HG03060 (cell line): Measurements from ENCODE around the gene SCMH1.
"Not testable (repeated sequence)": the region's sequence is repeated elsewhere in the genome, so short reads cannot be mapped to it uniquely, and the experiment has no call there.

Experiments
- ATAC-seq: cut with Tn5 transposase; IDR thresholded peaks from one replicate; pipeline ENCODE4 v1.9.1; 2021; ENCODE audit warnings: low read depth, moderate number of reproducible peaks; ENCODE audit not compliant: unreplicated experiment

SCMH1 gene

DNA sequence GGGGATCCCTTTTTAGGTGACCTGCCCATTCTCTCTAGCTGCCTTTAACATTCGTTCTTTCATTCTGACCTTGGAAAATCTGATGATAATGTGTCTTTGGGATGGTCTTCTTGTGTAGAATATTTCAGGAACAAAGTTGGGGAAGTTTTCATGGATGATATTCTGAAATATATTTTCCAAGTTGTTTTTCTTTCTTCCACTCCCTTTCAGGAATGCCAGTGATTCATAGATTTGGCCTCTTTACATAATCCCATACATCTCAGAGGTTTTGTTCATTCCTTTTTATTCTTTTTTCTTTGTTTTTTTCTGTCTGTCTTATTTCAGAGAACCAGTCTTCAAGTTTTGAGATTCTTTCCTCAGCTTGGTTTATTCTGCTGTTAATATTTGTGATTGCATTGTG is 13.9 kb upstream of the SCMH1 start:
- no peak for ATAC-seq

DNA sequence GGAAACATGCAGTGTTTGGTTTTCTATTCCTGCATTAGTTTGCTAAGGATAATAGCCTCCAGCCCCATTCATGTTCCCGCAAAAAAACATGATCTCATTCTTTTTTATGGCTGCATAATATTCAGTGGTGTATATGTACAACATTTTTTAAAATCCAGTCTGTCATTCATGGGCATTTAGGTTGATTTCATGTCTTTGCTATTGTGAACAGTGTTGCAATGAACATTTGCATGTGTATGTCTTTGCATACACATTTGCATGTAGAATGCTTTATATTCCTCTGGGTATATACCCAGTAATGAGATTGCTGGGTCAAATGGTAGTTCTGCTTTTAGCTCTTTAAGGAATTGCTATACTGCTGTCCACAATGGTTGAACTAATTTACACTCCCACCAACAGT is 9.0 kb upstream of the SCMH1 start:
- not testable (repeated sequence) for ATAC-seq

DNA sequence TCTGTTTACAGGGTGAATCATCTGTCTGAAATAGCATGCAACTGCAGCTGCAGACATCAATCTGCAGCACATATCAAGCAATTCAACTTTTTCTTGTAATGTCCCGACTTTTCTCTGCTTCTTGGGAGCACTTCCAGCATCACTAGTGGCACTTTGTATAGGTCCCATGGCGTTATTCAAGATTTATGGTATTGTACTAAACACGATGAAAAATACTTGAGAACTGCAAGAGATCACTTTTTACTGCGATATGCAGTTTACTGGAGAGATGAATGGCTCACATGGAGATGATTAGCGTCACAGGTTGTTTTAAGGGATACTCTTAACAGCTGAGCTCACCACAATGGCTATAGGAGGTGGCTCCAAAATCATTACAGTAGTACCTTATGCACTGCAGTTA is 7.2 kb upstream of the SCMH1 start:
- no peak for ATAC-seq

DNA sequence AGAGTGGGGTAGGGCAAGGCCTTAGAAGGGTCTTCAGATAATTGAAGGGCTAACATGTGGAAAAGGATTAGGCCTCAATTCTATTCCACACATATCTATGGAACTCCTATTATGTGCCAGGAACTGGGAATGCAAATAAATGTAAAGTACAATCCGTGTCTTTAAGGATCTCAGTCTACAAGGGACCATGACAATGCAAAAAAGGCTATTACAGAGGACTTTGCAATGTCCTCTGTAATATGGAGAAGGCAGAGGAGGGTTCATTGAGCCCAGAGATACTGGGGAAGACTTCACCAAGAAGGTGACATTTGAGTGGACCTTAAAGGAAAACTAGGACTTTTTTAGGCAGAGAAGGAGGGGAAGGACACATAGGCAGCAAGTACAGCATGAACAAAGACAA is 4.5 kb upstream of the SCMH1 start:
- ATAC-seq, result no peak

DNA sequence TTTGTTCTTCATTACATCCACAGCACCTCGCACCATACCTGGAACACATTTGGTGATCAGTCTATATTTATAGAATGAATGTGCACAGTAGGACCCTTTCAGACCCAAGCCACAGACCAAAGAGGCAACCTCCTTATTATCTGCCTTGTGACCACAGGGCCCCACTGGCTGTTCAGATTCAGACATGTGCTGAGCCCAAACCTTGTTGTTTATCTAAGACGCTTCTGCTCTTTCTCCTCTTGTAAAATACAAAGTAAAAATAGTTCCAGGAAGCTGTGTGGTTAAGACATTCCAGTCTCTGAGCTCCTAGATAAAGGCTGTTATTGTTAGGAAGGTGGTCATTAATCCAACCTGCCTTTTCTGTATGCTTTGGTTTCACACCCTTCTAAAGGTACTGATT is 3.6 kb upstream of the SCMH1 start:
- no peak for ATAC-seq

DNA sequence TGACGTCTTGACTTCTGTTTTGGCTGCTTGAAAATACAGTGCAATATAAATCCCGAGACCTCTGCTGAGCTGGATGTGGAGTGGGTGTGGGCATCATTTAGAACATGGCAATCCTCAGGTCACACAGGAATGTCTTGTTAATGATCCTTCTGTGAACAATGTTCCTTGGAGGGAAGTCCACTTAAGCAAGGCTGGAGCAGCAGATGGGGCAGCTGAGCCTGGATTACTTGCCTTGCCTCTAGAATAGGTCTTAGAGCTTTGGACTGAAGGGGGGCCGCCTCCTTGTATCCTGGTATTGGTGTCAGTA is 926 bp upstream of the SCMH1 start:
- ATAC-seq, result no peak

DNA sequence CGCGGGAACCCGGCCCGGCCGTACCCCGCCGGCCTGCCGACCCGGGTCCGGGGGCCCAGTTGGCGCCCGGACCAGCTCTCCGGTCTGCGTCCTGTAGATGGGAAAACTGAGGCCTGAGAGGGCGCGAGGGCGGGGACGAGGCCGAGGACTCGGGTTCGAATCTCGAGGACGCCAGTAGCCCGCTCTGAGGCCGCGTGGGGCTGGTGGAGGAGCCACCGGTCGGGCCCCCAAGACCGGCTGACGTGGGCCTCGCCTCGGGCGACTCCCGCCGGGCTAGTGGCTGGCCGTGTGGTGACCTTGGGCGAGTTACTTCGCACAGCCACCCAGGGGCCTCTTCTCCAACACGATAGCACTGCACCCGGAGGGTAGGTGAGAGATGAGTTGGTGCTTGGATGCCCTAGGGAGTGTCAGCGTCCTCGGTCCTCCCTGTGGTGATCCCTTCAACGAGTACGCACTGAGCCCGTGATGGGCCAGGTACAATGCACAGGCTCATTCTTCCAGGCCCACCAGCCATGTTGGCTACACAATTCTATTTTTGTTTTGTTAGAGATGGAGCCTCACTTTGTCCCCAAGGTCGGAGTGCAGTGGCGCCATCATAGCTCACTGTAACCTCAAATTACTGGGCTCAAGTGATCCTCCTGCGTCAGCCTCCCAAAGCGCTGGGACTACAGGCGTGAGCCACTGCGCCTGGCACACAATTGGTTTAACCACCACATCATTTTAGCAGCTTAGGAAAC is 404 bp upstream of the SCMH1 start:
- ATAC-seq, result no peak

DNA sequence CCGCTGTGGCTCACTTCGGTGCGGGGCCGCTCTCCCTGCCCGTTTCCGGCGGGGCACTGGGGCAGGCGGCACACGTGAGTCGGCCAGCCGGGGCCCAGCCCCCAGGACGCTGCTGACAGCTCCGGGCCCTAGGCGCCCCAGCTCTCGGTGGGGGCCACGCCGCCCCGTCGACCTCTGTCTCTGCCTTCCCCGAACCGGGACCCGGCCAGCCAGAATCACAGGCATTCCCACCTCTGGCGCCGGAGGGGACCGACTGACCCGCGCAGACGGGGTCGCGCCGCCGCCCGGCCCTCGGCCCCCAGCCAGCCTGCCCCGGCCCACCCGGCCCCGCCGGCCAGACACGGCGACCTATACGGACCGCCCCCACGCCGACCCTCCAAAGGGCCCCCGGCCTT is 755 bp downstream of the SCMH1 start:
- no peak for ATAC-seq

DNA sequence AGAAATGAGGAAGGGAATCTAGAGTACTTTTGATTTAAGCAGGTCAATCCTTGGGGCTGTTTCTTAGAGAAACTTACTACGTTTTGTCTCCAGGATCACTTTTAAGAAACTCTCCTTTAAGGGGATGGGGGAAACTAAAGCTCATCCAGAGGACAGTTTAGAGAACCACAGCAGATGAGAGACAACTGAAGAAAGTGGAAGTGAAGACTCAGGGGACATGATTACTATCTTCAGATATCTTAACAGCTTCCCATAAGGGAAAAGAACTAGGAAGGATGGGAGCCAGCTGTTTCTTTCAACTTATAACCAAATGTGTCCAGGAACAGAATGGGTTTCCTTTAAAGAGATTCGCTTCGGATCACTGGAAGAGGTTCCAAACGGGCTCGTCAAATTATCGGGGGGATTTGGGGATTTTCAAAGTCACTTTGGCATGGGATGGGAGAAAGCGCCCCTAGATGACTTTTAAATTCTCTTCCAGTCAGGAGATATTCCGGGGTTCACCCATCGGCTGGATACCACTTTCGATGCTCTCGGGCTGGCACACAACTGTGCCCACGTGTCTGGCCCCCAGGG is 1.2 kb downstream of the SCMH1 start:
- ATAC-seq, result no peak

DNA sequence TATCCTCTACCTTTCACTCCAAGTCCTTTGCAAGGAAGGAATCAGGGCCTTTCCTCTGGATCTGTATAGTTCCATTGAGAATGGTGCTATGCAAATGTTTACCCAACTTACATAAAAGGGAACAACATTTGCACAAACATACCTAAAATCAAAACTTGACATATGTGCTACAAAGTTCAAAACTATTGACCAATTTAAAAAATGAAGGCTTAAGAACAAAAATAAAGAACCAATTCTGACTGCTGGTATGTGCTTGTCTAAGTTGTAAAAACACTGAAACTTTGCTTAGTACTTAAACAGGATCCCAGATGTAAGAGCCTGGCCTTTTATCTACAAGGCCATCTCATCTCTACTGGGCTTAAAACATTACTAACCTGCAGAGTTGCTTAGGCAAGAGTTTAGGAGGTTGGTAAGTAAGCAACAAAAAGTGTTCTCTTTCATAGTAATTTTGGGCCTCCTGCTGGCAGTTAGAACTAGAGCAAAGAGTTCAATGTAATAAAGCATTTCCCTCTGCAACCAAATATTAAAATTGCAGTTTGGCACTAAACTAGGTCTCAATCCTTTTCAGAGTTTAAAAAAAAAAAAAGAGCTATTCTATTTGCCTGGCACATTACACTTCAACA is 2.0 kb downstream of the SCMH1 start:
- ATAC-seq, result no peak

DNA sequence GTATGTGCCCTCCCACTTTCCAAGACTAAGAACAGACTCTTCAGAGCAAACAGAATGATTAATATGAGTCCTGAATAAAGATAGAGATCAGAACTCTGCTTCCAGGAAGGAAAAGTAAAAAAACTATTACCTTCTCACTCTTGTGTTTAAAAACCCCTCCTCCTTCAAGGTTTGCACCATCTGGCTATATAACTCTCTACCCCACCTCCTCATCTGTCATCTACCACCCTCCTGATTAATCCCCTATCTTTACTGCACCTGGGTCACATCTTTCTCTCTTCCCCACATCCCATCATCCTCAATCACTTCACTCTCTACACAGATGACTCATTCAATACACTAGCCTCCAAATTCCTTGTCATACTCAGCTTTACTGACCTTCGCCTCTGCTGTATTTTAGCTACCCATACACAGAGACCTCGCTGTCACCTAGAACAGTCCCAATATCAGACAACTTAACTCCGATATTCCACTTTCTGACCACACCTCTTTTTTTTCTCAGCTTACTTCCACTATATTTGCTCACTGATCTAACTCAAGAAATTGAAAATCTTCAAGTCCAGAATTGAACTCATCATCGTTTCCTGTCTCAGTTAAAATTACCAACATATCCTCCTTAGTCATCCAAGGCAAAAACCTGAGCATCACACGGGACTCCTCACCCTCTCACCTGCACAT is 3.7 kb downstream of the SCMH1 start:
- ATAC-seq, result no peak

DNA sequence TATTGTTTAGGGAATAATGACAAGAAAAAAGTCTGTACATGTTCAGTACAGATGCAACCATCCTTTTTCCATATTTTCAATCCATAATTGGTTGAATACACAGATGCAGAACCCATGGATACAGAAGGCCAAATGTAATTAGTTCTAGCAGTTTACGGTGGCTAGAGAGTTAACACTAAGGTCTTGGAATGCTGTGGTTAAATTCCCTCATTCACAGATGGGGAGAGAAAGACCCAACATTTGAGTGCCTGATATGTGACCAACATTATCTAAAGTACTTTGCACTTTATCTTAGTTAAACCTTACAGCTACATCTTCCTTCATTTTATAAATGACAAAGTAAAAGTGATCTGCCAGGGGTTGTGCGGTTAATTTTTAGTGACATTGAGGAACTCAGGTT is 5.3 kb downstream of the SCMH1 start:
- ATAC-seq, result no peak

DNA sequence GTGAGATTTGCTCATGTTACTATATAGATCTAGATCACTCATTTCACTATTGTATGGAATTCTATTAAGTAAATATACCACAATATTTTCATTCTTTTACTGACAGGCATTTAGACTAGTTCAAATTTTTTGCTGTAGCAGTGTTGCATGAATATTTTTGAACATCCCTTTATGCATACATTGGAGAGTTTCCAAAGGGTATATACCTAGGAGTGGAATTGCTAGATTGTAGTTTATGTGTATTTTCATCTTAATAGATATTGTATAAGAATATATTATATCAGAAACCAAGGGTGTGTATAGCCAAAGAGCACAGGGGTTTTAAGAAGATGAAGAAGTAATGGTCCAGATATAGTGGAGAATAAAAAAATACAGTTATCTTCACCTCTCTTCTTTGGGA is 6.2 kb downstream of the SCMH1 start:
- no peak for ATAC-seq

DNA sequence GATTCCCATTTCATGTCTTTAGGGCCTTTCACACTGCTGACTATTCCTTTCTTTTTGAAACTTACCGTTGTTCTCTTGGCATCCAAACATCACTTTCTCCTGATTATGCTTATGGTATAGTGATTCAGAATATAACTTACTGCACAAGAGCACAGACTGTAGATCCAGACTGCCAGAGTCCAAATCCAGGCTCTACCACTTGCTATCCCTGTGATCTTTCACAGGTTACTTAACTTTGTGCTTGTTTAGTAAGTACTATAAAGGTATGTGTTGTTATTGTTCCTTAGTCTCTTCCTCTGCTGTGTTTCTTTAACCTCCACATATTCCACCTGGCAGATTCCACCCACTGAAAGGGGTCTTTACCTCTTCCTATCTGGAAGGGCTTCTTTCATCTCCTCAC is 8.4 kb downstream of the SCMH1 start:
- ATAC-seq, result no peak

DNA sequence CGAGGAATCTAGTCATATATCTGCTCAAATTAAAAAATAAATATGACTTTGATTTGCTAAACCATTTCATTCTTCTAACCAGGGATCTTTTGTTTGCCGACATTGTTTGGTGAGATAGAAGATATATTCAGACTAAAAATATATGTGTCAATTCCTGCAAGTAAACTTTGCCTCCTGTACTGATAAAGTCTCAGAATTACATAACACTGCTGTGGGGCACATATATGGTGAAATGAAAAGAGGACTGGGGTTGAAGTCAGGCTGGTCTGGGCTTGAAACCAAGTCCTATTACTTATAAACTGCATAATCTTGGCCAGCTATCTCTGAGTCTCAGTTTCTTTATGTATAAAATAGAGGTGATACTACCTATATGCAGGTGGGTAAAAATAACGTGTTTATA is 9.8 kb downstream of the SCMH1 start:
- no peak for ATAC-seq

DNA sequence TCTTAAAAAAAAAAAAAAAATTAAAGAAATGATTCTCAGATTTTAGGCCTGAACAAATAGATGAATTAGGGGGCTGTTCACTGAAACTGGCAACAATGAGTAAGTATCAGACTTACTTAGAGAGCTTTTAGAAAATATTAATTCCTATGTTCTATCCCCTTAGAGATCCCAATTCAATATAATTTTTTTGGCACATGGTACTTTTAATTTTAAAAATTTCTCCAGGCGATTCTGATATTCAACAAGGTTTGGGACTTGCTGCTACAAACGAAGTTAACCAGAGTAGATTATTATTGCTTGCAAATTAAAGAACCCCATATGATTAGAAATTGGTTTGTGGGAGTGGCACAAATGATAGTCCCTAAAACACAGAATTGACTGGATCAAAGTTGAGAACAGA is 11.4 kb downstream of the SCMH1 start:
- no peak for ATAC-seq

DNA sequence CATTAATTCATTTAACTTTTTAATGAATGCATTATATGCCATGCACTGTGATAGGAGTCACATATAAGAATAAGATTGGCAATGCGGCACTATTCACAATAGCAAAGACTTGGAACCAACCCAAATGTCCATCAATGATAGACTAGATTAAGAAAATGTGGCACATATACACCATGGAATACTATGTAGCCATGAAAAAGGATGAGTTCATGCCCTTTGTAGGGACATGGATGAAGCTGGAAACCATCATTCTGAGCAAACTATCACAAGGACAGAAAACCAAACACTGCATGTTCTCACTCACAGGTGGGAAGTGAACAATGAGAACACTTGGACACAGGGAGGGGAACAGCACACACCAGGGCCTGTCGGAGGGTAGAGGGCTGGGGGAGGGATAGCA is 12.9 kb downstream of the SCMH1 start:
- not testable (repeated sequence) for ATAC-seq

DNA sequence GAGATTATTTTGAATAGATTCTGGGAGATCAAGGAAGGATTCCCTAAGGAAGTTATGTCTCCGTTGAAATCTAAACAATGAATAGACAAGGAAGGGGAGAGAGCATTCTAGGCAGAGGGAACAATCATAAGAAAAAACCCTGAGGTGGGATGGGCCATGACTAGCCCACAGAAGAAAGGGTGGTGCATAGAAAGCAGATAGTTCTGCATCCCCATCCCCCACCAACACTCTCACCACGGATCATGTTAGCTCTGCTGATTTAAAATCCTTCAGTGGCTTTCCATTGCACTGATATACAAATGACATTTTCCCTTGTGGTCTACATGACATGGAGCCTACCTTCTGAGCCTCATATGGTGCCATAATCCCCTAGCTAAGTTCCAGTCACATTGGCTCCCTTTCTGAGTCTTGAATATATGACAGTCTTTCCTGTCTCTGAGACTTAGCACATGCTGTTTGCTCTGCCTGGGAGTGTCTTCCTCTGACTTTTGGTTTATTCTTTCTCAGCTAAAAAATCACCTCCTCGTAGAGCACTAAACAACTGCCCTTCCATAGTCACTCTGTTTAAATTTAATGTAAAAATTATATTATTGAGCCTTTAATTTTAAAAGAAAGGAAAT is 15.2 kb downstream of the SCMH1 start:
- no peak for ATAC-seq

DNA sequence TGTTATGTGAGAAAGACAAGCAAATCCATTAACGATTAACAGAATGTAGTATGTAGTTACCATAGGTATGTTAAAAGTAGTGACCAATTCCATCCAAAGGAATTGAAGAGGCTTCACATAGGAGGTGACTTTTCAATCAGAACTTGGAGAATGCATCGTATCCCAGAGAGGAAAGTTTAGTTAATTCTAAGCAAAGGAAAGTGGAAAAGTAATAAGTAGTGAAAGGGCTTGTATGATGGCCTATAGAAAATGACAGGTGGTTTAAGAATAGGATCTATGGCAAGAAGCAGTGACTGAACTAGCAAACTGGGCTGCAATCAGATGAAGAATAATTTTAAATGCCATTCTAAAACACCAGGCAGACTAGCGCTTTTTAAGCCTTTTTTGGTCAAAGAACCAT is 16.6 kb downstream of the SCMH1 start:
- ATAC-seq, result no peak

DNA sequence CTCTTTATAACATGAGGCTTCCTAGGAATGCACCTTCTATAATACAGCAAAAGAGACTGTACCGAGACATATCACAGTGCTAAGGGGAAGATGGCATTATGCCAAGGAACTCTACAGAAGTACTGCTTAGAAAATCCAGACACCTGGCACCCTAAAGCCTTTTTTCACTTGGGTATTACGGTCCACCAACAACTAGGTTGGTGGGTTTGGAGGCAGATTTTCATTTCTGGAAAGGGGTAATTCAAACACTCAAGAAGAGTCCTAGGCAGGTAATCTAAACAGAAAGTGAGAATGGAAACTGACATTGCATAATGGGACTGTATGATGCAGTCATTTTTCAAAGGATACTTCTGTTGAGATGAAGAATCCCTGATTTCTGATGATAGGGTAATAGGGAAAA is 19.6 kb downstream of the SCMH1 start:
- no peak for ATAC-seq

DNA sequence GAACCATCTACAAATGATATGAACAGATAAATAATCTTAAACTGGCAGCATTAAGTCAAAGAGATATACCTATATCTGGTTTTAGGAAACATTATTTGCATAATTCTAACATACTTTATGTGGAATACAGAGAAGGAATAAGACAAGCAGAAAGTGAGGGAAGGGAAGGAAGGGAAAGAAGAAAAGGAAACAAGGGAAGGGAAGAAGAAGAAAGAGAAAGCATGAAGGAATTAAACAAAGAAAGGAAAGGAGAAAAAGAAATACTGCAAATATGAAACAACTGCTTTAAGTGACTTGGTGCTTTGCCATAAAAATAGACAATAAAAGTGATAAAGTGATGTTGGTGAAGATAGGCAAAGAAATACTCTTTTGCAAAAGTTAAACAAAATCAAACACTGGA is 20.1 kb downstream of the SCMH1 start:
- no peak for ATAC-seq
